GM19351 (cell line): ENCODE measurements around the gene ZNFX1.
"Not testable (repeated sequence)": the region's sequence is repeated elsewhere in the genome, so short reads cannot be mapped to it uniquely, and the experiment has no call there.

ENCODE experiments used
- ATAC-seq: cut with Tn5 transposase; IDR thresholded peaks from one replicate; pipeline ENCODE4 v1.9.1; 2021; ENCODE audit warnings: mild to moderate bottlenecking, moderate library complexity; ENCODE audit not compliant: unreplicated experiment

Gene ZNFX1

GRCh38 chr20:49216991-49217578 lies 60.8 kb downstream of the ZNFX1 start:
- ATAC-seq = no peak

- no peak for ATAC-seq
Observed at GRCh38 chr20:49215232-49215631, 62.6 kb downstream of the ZNFX1 start.

DNA sequence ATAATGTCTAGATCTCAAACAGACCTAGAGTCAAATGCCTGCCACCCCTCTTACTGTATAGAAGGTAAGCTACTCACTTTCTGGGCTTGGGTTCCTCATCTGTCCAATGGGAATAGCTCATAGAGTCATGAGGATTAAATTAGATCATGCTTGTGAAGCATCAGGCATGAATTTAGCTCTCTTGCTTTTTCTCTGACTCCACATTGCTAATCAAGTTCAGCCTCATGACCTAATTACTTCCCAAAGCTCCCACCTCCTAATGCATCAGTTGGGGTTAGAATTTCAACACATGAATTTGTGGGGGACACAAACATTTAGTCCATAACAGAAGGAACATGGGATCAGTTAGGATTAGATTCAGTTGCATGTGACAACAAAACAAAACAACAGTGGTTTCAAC lies 63.3 kb downstream of the ZNFX1 start:
- no peak for ATAC-seq

DNA sequence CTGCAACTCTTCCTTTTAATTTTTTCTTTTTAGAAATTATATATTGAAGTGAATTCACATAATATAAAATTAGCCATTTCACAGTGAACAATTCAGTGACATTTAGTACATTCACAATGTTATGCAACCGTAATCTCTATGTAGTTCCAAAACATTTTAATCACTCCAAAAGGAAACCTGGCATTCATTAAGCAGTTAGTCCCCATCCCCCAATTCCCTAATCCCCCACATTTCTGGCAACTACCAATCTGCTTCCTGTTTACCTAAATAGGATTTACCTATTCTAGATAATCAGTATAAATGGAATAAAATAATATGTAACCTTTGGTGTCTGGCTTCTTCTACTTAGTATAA lies 67.1 kb downstream of the ZNFX1 start:
- ATAC-seq = no peak

- ATAC-seq = no peak
Observed at GRCh38 chr20:49210101-49210756, 67.6 kb downstream of the ZNFX1 start.

DNA sequence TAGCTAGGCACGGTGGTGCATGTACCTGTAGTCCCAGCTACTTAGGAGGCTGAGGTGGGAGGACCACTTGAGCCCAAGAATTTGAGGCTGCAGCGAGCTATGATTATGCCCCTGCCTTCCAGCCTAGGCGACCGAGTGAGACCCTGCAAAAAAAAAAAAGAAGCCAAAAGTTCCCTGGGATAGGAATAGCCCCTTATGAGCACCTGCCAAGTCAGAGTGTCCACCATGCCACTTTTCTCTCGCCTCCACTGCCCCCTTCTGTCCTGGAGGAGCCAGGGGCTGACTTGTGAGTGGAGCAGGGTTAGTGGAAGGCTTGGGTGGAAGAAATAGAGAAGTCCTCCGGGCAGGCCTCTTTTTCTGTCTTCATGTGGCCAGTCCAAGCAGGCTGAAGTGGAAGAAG lies 70.8 kb downstream of the ZNFX1 start:
- ATAC-seq = no peak

- ATAC-seq = no peak
Observed at GRCh38 chr20:49203746-49204145, 74.1 kb downstream of the ZNFX1 start.

GRCh38 chr20:49203011-49203410 lies 74.8 kb downstream of the ZNFX1 start:
- ATAC-seq = no peak

DNA sequence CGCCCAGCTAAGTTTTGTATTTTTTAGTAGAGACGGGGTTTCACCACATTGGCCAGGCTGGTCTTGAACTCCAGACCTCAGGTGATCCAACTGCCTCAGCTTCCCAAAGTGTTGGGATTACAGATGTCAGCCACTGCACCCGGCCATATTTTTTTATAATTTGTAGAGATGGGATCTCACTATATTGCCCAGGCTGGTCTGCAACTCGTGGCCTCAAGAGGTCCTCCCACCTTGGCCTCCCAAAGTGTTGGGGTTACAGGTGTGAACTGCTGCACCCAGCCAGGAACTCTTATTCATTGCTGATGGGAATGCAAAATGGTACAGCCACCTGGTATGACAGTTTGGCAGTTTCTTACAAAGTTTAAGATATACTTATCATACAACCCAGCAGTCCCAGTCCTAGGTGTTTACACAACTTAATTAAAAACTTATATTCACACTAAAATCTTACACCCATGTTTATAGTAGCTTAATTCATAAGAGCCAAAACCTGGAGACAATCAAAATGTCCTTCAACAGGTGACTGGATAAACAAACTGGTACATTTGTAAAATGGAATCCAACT lies 78.0 kb downstream of the ZNFX1 start:
- no peak for ATAC-seq

- not testable (repeated sequence) for ATAC-seq
Observed at GRCh38 chr20:49192944-49193518, 84.8 kb downstream of the ZNFX1 start.
